Keratinocyte (primary cell): ENCODE measurements around the gene ITGB5. TPM values are rescaled to one million over a fixed set of nuclear protein-coding genes. Genes with fewer than 3 reads are reported as not detected.

Experiments
- DNase-seq: peaks from one replicate; pipeline ENCODE4 v3.0.0-alpha.2; 2011; ENCODE audit warnings: low read depth, missing footprints, low spot score
- FAIRE-seq: peaks from 2 replicates; lab custom pipeline; 2011; peaks lifted over from hg19 to GRCh38; lab: Jason Lieb, UNC
- H2AFZ ChIP-seq: 2 replicates; pipeline ENCODE4 v1.6.0; 2012; ENCODE audit warnings: low read length, control low read depth, inconsistent platforms; ENCODE audit not compliant: control insufficient read depth
- H3K27ac ChIP-seq: 2 replicates; pipeline ENCODE4 v1.5.1; 2011; ENCODE audit warnings: low read length; ENCODE audit not compliant: control insufficient read depth, insufficient read depth
- H3K27me3 ChIP-seq: 3 replicates; pipeline ENCODE4 v1.6.0; 2011; ENCODE audit warnings: low read length; ENCODE audit not compliant: control insufficient read depth, insufficient read depth; ENCODE audit errors: extremely low read depth
- H3K36me3 ChIP-seq, 2 experiments: 2 replicates in 1 of 2; 3 replicates in 1 of 2; pipeline ENCODE4 v1.5.1; 2011; ENCODE audit warnings: low read length in 2 of 2, mild to moderate bottlenecking in 1 of 2; ENCODE audit not compliant: control insufficient read depth in 2 of 2, insufficient read depth in 2 of 2; ENCODE audit errors: extremely low read depth in 1 of 2
- H3K4me1 ChIP-seq: 3 replicates; pipeline ENCODE4 v1.5.1; 2011; ENCODE audit warnings: low read length; ENCODE audit not compliant: control insufficient read depth, insufficient read depth; ENCODE audit errors: extremely low read depth
- H3K4me2 ChIP-seq: 3 replicates; pipeline ENCODE4 v1.6.0; 2011; ENCODE audit warnings: low read depth, low read length; ENCODE audit not compliant: control insufficient read depth, insufficient read depth; ENCODE audit errors: extremely low read depth
- H3K4me3 ChIP-seq, 3 experiments: fragments of 200-600 bp in 1 of 3; sonication (generic) in 1 of 3; 2 replicates in 2 of 3; 3 replicates in 1 of 3; pipeline ENCODE4 v1.5.1; 2011 to 2016; ENCODE audit warnings: low read length in 3 of 3, mild to moderate bottlenecking in 3 of 3, control low read depth in 2 of 3, inconsistent platforms in 1 of 3, low read depth in 1 of 3, mixed read lengths in 1 of 3, mixed run types in 1 of 3, moderate library complexity in 1 of 3; ENCODE audit not compliant: control insufficient read depth in 2 of 3, insufficient read depth in 2 of 3; ENCODE audit errors: extremely low read depth in 1 of 3
- H3K79me2 ChIP-seq: 2 replicates; pipeline ENCODE4 v1.6.0; 2012; ENCODE audit warnings: low read length; ENCODE audit not compliant: control insufficient read depth, insufficient read depth
- H3K9ac ChIP-seq: 3 replicates; pipeline ENCODE4 v1.6.0; 2011; ENCODE audit warnings: low read length; ENCODE audit not compliant: control insufficient read depth, insufficient read depth; ENCODE audit errors: extremely low read depth
- H3K9me1 ChIP-seq: 3 replicates; pipeline ENCODE4 v1.6.0; 2011; ENCODE audit warnings: low read length; ENCODE audit not compliant: control insufficient read depth, insufficient read depth; ENCODE audit errors: extremely low read depth
- H3K9me3 ChIP-seq: 2 replicates; pipeline ENCODE4 v1.5.1; 2012; ENCODE audit warnings: low read depth, low read length; ENCODE audit not compliant: control insufficient read depth
- H4K20me1 ChIP-seq: 3 replicates; pipeline ENCODE4 v1.6.0; 2011; ENCODE audit warnings: low read length; ENCODE audit not compliant: control insufficient read depth, insufficient read depth; ENCODE audit errors: extremely low read depth
- EZH2 ChIP-seq: IDR thresholded peaks from one replicate; pipeline ENCODE4 v1.6.1; 2012; ENCODE audit warnings: inconsistent platforms, mild to moderate bottlenecking, low read length, moderate library complexity
- dilution Hi-C: fragments of 300-500 bp; cut with MboI; formaldehyde crosslinking; loops from one replicate; pipeline ENCODE4 v1.7.0; 2020; ENCODE audit warnings: low sequenced_read_pairs; ENCODE audit not compliant: extremely low pct_ligation_motif_present
- polyA plus RNA-seq, 5 experiments: library from polyadenylated mRNA; depleted of rRNA in 3 of 5; stranded (reverse) in 3 of 5; stranded (forward) in 1 of 5; unstranded in 1 of 5; fragments of >200 nt; gene quantifications; 1 replicate in 1 of 5; 2 replicates in 3 of 5; 3 replicates in 1 of 5; pipeline versions ENCODE4 v1.2.1 to v1.2.3, GENCODE V29; 2011 to 2012; ENCODE audit warnings: missing spikeins in 2 of 5, low read depth in 1 of 5, low replicate concordance in 1 of 5
- TF ChIP-seq, protein P1 (sequence below), 3 experiments: IDR thresholded peaks in 1 of 3; conservative IDR thresholded peaks in 1 of 3; optimal IDR thresholded peaks in 1 of 3; 2 replicates in 2 of 3; 3 replicates in 1 of 3; pipeline versions ENCODE3 to v1.5.1; 2011; ENCODE audit warnings: low read length in 3 of 3, mild to moderate bottlenecking in 3 of 3, moderate library complexity in 2 of 3, control low read depth in 1 of 3, inconsistent platforms in 1 of 3; ENCODE audit not compliant: insufficient read depth in 2 of 3; ENCODE audit errors: extremely low read depth in 1 of 3

Gene ITGB5
- polyA plus RNA-seq, 1 donor (not counting 4 experiments of a cell fraction or from before 2014, with no cell fraction given): 136 TPM

DNA sequence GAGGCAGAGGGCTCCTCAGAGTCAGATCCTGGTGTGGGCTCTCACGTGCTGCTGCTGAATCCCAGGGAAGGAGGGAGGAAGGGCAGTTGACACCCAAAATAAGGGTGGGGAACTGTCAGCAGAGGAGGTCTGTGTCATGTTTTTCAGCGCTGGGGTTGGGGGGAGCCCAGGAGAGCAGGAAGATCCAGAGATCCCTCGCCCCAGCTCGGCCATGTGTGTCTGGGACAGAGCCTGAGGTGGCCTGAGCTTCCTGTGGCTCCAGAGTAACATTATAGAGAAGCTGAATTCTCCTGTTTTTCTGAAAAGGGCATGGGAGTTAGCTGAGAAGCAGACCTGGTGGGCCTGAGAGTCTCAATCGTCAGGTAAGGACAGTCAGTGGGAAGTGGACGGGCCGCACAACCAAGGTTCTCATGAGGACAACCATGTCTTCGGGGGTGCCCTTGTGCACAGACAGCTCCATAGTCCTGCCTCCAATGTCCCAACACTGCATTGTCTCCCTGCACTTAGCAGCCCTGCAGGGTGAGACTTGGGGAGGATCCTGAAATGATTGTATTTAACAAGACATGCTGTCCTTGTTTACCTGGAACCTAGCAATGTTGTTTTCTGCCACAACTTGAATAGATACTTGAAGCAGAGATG, 138.5 kb downstream of the ITGB5 start:
- TF ChIP-seq, protein P1, sequence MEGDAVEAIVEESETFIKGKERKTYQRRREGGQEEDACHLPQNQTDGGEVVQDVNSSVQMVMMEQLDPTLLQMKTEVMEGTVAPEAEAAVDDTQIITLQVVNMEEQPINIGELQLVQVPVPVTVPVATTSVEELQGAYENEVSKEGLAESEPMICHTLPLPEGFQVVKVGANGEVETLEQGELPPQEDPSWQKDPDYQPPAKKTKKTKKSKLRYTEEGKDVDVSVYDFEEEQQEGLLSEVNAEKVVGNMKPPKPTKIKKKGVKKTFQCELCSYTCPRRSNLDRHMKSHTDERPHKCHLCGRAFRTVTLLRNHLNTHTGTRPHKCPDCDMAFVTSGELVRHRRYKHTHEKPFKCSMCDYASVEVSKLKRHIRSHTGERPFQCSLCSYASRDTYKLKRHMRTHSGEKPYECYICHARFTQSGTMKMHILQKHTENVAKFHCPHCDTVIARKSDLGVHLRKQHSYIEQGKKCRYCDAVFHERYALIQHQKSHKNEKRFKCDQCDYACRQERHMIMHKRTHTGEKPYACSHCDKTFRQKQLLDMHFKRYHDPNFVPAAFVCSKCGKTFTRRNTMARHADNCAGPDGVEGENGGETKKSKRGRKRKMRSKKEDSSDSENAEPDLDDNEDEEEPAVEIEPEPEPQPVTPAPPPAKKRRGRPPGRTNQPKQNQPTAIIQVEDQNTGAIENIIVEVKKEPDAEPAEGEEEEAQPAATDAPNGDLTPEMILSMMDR (optimal IDR thresholded peaks at IDR 0.05 in 1 of 3, IDR thresholded peaks at IDR 0.05 in 1 of 3, conservative IDR thresholded peaks at IDR 0.05 in 1 of 3; ENCODE audit: extremely low read depth in 1 of 3, insufficient read depth in 2 of 3, low read length in 3 of 3): no peak
- Histone ChIP-seq H3K9ac (no peak overlapping the region), H3K4me2 (no peak overlapping the region), H3K27me3 (no peaks in the 10 kb centered on the region), H3K9me3 (no peaks in the 10 kb centered on the region), H2AFZ (no peak overlapping the region), H3K4me1 (peaks cover 27% of the 10 kb centered on the region), H3K79me2 (no peaks in the 10 kb centered on the region), H4K20me1 (no peaks in the 10 kb centered on the region), H3K27ac (no peak overlapping the region), H3K4me3 (no peak overlapping the region), H3K36me3 (peaks cover 9 to 33% of the 10 kb centered on the region in 2 experiments), H3K9me1 (peaks cover 2% of the 10 kb centered on the region)
- dilution Hi-C loops: no loop called here
- FAIRE-seq: no peak
- DNase-seq: no peak

DNA sequence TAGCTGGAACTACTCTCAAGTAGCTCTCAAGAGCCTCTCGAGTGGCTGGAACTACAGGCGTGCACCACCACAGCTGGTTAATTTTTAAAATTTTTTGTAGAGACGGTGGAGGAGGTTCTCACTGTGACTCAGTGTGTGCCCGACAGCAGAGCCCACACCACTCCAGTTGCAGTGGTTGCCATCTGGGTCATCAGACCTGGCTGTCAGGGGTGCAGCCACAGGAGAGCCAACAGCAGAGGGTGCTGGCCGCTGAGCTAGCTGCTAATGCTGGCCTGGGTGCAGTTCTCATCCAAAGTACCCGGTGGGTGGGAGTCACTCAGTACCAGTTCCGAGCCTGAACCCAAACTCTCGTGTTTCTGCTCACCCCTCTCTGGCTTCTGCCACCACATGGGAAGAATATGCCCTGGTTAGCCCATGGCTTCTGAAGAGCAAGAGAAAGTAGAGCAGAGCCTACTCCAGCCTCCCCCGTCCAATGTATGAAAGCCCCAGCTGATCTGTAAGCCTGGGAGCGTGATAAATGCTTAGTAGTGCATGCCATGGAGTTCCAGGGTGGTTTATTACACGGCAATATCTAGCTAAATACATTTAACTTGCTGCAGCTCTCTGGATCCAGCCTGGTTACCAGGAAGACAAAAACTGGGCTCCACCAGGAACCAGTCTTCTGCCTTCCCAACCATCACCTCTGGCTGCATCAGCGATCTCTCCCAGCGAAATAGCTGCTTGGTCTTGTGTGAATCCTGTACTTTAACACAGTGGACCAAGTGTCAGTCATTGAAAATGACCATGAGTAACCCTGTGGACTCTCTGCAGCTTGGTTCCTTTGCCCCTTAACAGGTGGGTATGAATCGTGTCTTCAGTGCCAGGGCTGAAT, 139.8 kb downstream of the ITGB5 start:
- no peak overlapping the region for H3K27ac ChIP-seq
- H3K9ac ChIP-seq: no peak overlapping the region
- peaks cover 26% of the 10 kb centered on the region for H3K4me1 ChIP-seq
- TF ChIP-seq, protein P1 (optimal IDR thresholded peaks at IDR 0.05 in 1 of 3, IDR thresholded peaks at IDR 0.05 in 1 of 3, conservative IDR thresholded peaks at IDR 0.05 in 1 of 3; ENCODE audit: extremely low read depth in 1 of 3, insufficient read depth in 2 of 3, low read length in 3 of 3): peak in 1 of 3 experiments; percentile 1
- TF ChIP-seq EZH2: no peak
- no peaks in the 10 kb centered on the region for H3K9me3 ChIP-seq
- peaks cover 9 to 34% of the 10 kb centered on the region in 2 experiments for H3K36me3 ChIP-seq
- H3K4me3 ChIP-seq: no peak overlapping the region
- no peak for DNase-seq
- no peaks in the 10 kb centered on the region for H4K20me1 ChIP-seq
- dilution Hi-C loops: no loop called here
- H3K9me1 ChIP-seq: peaks cover 2% of the 10 kb centered on the region
- FAIRE-seq: no peak
- no peaks in the 10 kb centered on the region for H3K27me3 ChIP-seq
- H3K4me2 ChIP-seq: no peak overlapping the region
- no peak overlapping the region for H2AFZ ChIP-seq
- no peaks in the 10 kb centered on the region for H3K79me2 ChIP-seq
